ENCODE measurements around the gene PANX2.
"Not testable (repeated sequence)": the region's sequence is repeated elsewhere in the genome, so short reads cannot be mapped to it uniquely, and the experiment has no call there.

PANX2 gene

DNA sequence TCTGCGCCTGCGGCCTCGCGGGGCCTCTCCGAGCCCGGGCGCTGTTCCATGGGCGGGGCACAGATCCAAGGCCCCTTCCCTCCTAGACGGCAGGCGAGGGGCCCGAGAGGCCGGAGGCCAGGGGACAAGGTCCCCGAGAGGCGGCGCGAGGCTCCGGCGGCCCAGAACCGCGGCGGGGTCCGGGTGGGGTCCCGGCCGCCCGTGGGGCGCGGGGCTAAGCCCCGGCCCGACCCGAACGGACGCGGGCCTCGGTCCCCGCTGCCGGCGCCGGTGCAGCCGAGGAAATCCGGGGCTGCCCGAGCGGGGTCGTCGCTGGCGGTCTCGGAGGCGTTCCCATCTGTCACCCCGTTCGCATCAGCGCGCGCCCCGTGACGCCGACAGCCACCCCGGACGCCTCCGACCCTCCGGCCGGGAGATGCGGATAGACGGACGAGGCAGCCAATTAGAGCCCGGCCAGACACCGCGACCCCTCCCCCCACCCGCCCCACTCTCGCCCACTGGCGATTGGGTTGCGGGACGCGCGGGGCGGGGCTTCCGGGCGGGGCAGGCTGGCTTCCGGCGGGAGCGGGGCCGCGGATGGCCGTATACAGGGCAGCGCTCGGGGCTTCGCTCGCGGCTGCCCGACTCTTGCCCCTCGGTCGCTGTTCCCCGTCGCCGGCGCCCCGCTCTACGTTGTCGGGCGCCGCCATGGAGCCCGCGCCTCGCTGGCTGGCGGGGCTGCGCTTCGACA lies 30.1 kb downstream of the PANX2 start, which contains the start of gene SELENOO:
Gene SELENOO (plus strand): TSS at position 551 of the 730 bp plus-strand sequence. CDS start 26 bp downstream, at position 577.
- DNase-seq = peak; percentile 96

GRCh38 chr22:50201191-50202129 lies 30.9 kb downstream of the PANX2 start:
- peak; percentile 62 for DNase-seq

- DNase-seq = no peak
Observed at GRCh38 chr22:50202130-50202666, 31.7 kb downstream of the PANX2 start.

GRCh38 chr22:50203288-50203687 lies 32.8 kb downstream of the PANX2 start:
- no peak for DNase-seq

DNA sequence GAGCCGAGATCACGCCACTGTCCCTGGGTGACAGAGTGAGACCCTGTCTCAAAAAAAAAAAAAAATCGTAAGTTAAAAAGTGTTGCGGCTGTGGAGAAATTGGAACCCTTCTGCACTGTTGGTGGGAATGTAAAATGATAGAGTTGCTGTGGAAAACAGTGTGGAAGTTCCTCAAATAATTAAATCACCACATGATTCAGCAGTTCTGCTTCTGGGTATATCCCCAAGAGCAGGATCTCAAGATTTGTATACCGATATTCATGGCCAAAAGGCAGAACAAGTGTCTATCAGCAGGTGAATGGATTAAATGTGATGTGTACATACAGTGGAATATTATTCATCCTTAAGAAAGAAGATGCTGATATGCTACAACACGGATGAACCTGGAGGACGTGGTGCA lies 34.0 kb downstream of the PANX2 start:
- DNase-seq = no peak

DNA sequence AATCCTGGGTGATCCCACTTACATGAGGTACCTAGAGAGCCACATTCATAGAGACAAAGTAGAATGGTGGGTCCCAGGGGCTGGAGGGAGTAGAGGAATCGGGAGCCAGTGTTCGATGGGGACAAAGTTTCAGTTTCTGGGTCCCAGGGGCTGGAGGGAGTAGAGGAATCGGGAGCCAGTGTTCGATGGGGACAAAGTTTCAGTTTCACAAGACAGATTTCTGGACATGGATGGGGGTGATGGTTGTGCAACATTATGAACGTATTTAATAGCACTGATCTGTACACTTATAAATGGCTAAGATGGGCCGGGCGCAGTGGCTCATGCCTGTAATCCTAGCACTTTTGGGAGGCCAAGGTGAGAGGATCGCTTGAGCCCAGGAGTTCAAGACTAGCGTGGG lies 34.5 kb downstream of the PANX2 start:
- not testable (repeated sequence) for DNase-seq

GRCh38 chr22:50205781-50206569 lies 35.4 kb downstream of the PANX2 start:
- no peak for DNase-seq

DNA sequence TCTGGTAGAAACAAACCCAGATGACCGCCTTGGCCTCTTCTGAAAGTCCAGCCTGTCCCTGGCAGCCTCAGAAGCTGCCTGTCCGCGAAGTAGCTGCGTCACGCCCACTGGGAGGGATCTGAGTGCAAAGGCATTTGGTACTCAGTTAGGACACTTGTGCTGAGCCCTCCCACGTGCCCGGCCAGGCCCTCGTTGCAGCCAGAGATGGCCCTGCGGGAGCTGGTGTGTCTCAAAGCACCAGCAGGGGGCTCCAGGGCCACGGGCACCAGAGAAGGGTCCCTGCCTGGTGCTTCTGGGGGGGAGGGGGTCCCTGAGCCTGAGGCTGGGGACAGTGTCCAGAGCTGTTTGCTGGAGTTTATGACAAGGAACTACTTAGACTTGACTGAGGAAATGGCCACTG lies 36.1 kb downstream of the PANX2 start:
- peak; percentile 61 for DNase-seq

DNA sequence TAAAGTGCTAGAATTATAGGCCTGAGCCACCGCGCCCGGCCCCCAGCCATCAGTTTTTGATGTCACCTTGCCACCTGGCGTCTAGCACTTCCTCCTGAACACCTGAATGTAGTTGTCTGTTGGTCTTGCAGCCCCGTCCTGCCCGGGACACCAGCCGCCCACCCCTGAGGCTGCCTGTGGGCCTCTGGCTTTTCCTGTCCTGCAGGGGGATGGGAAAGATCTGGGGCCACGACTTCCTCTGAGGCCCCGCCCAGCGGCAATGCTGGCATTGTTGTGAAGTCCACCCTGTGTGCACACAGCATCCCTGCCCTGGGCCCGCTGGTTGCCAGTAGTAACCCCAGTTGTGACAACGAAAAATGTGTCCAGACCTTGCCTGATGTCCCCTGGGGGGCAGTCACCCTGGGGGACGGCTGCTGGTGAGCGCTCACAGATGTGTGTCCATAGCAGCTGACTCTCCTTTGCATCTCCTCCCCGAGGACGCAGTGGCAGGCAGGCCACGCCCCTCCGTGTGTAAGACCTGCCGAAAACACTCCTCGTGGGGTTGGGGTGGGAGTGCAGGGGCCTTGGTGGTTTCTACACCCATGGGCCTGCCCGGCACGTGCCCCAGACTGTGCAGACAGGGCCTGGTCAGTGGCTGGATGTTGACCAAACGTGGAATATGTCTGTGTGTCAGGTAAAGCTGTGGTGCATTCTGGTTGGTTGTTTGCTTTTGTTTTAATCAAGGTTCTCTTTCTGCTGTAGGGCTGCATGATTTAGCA lies 37.0 kb downstream of the PANX2 start:
- DNase-seq = no peak

- DNase-seq = no peak
Observed at GRCh38 chr22:50208430-50208938, 38.0 kb downstream of the PANX2 start.

- no peak for DNase-seq
Observed at GRCh38 chr22:50208939-50209892, 38.7 kb downstream of the PANX2 start.

DNA sequence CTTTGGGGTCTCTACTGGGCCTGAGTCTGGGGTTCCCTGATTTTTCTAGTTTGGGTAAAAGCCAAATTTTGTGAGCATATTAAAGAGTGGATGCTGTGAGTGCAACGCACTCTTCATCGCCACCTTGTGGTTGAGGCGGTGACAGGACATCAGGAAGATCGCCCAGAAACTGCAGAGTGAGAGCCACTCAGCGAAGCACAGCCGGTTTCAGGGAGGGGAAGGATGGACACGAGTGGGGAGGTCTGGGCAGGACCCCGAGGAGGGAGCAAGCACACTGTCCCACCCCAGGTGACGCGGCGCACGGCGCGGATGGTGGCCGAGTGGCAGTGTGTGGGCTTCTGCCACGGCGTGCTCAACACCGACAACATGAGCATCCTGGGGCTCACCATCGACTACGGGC lies 39.4 kb downstream of the PANX2 start:
- peak; percentile 86 for DNase-seq

DNA sequence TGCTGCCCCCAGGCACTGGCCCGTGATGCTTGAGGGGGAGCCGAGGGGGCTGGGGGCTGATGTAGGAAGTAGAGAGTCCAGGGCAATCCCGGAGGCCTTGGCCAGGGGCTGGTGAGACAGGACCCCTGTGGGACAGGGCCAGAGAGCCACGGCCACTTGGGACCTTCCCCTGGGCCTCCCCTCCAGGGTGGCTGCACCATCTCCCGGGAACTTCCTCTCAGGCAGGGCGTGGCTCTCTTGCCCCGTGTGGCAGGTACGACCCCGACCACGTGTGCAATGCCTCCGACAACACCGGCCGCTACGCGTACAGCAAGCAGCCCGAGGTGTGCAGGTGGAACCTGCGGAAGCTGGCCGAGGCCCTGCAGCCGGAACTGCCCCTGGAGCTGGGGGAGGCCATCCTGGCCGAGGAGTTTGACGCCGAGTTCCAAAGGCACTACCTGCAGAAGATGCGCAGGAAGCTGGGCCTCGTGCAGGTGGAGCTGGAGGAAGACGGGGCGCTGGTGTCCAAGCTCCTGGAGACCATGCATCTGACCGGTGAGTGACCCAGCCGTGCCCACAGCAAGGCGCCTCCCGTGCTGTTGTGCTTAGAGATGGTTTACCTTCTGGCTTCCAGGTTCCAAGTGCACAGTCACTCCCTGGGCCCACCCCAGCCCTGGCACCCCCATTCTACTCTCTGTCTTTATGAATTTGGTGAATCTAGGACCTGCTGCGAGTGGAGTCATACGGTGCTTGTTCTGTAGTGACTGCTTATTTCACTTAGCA lies 40.0 kb downstream of the PANX2 start:
- DNase-seq = no peak

- DNase-seq = no peak
Observed at GRCh38 chr22:50211147-50211546, 40.6 kb downstream of the PANX2 start.

GRCh38 chr22:50213263-50213662 lies 42.7 kb downstream of the PANX2 start:
- DNase-seq = peak; percentile 56

- no peak for DNase-seq
Observed at GRCh38 chr22:50215297-50216054, 44.9 kb downstream of the PANX2 start.

DNA sequence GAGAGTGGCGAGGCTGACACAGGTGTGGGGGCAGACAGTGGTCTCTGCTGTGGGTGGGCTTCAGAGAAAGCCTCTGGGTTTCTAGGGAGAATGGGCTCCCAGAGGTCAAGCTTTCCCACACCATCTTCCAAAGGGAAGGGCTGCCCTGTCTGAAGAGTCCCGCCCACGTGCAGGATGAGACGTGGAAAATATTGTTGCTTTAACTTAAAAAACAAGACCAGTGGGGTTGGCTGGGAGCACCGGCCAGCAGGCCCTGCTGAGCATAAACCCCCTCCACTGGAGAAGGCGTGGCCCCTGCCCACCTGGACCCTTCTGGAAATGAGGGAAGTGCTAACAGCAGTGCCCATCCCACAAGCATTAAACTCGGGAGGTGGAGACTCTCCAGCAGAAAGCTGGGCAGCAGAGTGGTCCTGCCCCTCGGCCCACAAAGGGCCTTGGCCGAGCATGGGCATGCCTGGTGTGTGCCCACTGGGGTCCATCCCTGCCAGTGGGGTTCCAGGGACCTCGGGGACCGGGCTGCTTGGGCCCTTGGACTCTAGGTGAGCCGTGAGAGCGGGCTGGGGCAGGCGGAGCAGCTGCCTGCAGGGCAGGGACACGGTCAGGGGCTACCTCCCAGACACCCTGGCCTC lies 45.6 kb downstream of the PANX2 start:
- no peak for DNase-seq
